HEK293T (cell line): ENCODE data around the gene BRPF3.
"Not testable (repeated sequence)": the region's sequence is repeated elsewhere in the genome, so short reads cannot be mapped to it uniquely, and the experiment has no call there.

Source experiments
- CTCF ChIA-PET: fragments of 350-600 bp; formaldehyde crosslinking; extraction: SDS; loops from one replicate; lab custom pipeline; 2021; ENCODE audit warnings: antibody characterized with exemption, inconsistent platforms; lab: Yijun Ruan, JAX
- POLR2A ChIA-PET: fragments of 350-600 bp; formaldehyde crosslinking; extraction: SDS; loops from one replicate; lab custom pipeline; 2020; ENCODE audit warnings: antibody characterized with exemption, inconsistent platforms; lab: Yijun Ruan, JAX
- DNase-seq: peaks from one replicate; pipeline ENCODE4 v3.0.0; 2012; ENCODE audit warnings: mixed read lengths; ENCODE audit errors: extremely low spot score
- ARNT ChIP-seq: fragments of 450-650 bp; IDR thresholded peaks from 2 replicates; pipeline ENCODE4 v1.6.1; 2017; ENCODE audit warnings: mild to moderate bottlenecking
- BHLHE40 ChIP-seq: fragments of 450-650 bp; IDR thresholded peaks from 2 replicates; pipeline ENCODE4 v1.6.1; 2016; ENCODE audit warnings: mild to moderate bottlenecking, moderate library complexity, borderline replicate concordance
- CTBP1 ChIP-seq: fragments of 450-650 bp; IDR thresholded peaks from 2 replicates; pipeline ENCODE4 v1.6.1; 2016; ENCODE audit warnings: borderline replicate concordance
- ELF4 ChIP-seq: fragments of 450-650 bp; IDR thresholded peaks from 2 replicates; pipeline ENCODE4 v1.6.1; 2017; ENCODE audit warnings: antibody characterized with exemption
- FOXA1 ChIP-seq: fragments of 450-650 bp; IDR thresholded peaks from 2 replicates; pipeline ENCODE4 v1.6.1; 2016; ENCODE audit warnings: mild to moderate bottlenecking
- FOXK2 ChIP-seq: fragments of 450-650 bp; IDR thresholded peaks from 2 replicates; pipeline ENCODE4 v1.6.1; 2016; ENCODE audit warnings: mild to moderate bottlenecking
- FOXM1 ChIP-seq: fragments of 450-650 bp; IDR thresholded peaks from 2 replicates; pipeline ENCODE4 v1.6.1; 2017; ENCODE audit warnings: mild to moderate bottlenecking, borderline replicate concordance
- HDGF ChIP-seq: fragments of 450-650 bp; IDR thresholded peaks from 2 replicates; pipeline ENCODE4 v1.6.1; 2017; ENCODE audit warnings: antibody characterized with exemption, borderline replicate concordance
- L3MBTL2 ChIP-seq: fragments of 450-650 bp; conservative IDR thresholded peaks from 2 replicates; pipeline ENCODE4 v1.6.1; 2016; ENCODE audit warnings: mild to moderate bottlenecking
- LEF1 ChIP-seq: fragments of 450-650 bp; IDR thresholded peaks from 2 replicates; pipeline ENCODE4 v1.6.1; 2017; ENCODE audit warnings: mild to moderate bottlenecking, borderline replicate concordance
- NFRKB ChIP-seq: fragments of 450-650 bp; IDR thresholded peaks from 2 replicates; pipeline ENCODE4 v1.6.1; 2016; ENCODE audit warnings: mild to moderate bottlenecking, moderate library complexity
- SP1 ChIP-seq: fragments of 450-650 bp; IDR thresholded peaks from 2 replicates; pipeline ENCODE4 v1.6.1; 2017
- SUZ12 ChIP-seq: fragments of 450-650 bp; IDR thresholded peaks from 2 replicates; pipeline ENCODE4 v1.6.1; 2016; ENCODE audit warnings: mild to moderate bottlenecking
- TARDBP ChIP-seq: fragments of 450-650 bp; IDR thresholded peaks from 2 replicates; pipeline ENCODE4 v1.6.1; 2016
- ZNF384 ChIP-seq: fragments of 450-650 bp; IDR thresholded peaks from 2 replicates; pipeline ENCODE4 v1.6.1; 2016
- TF ChIP-seq, protein P1 (sequence below): fragments of 450-650 bp; IDR thresholded peaks from 2 replicates; pipeline ENCODE4 v1.6.1; 2016

Gene BRPF3

DNA sequence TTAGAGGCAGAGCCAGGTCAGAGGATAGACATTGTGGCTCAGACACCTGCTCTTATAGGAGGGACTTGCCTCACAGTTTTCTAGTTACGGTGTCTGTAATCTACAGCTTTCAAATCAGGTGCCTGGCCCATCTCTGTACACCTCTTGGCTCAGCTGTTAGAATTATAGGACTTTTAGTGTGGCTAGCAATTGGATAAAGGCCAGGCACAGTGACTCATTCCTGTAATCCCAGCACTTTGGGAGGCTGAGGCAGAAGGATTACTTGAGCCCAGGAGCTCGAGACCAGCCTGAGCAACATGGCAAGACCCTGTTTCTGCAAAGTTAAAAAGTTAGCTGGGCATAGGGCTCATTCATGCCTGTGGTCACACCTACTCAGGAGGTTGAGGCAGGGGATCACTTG lies 20.0 kb downstream of the BRPF3 start:
- TF ChIP-seq FOXK2, result no peak
- no peak for TF ChIP-seq FOXA1
- TF ChIP-seq FOXM1, result no peak
- TF ChIP-seq NFRKB, result no peak
- TF ChIP-seq, protein P1, sequence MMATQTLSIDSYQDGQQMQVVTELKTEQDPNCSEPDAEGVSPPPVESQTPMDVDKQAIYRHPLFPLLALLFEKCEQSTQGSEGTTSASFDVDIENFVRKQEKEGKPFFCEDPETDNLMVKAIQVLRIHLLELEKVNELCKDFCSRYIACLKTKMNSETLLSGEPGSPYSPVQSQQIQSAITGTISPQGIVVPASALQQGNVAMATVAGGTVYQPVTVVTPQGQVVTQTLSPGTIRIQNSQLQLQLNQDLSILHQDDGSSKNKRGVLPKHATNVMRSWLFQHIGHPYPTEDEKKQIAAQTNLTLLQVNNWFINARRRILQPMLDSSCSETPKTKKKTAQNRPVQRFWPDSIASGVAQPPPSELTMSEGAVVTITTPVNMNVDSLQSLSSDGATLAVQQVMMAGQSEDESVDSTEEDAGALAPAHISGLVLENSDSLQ, result no peak
- no peak for TF ChIP-seq SUZ12
- no peak for TF ChIP-seq CTBP1
- no peak for TF ChIP-seq SP1
- no peak for TF ChIP-seq ELF4
- no peak for TF ChIP-seq ARNT
- TF ChIP-seq ZNF384, result no peak
- no peak for TF ChIP-seq HDGF
- no peak for TF ChIP-seq L3MBTL2
- no peak for TF ChIP-seq LEF1
- no peak for TF ChIP-seq BHLHE40
- TF ChIP-seq TARDBP, result no peak
- ChIA-PET POLR2A (no interaction called here), CTCF (no interaction called here)
- no peak for DNase-seq

DNA sequence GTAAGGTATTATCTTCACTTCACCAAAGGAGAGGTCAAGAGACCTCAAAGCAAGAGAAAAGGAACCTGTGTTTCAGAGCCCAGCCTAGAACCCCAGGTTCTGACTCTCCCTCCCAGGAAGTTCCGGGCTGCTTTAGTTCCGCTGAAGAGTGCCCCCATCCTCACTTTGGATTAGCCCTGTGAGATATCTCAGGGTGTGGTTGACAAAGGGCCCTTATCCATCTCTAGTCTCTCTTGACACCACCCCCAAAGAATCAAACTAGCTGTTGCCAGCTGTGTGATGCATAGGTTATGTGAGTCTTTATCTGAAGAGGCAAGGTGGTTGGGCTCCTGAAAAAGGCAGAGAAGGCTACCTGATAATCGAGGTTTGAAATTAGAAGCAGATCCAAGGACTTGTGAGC lies 20.6 kb downstream of the BRPF3 start:
- ChIA-PET CTCF (no interaction called here), POLR2A (no interaction called here)
- DNase-seq, result no peak
- TF ChIP-seq SUZ12 (no peak), TARDBP (no peak), BHLHE40 (no peak), FOXA1 (no peak), ARNT (no peak), ZNF384 (no peak), ELF4 (no peak), L3MBTL2 (no peak)

DNA sequence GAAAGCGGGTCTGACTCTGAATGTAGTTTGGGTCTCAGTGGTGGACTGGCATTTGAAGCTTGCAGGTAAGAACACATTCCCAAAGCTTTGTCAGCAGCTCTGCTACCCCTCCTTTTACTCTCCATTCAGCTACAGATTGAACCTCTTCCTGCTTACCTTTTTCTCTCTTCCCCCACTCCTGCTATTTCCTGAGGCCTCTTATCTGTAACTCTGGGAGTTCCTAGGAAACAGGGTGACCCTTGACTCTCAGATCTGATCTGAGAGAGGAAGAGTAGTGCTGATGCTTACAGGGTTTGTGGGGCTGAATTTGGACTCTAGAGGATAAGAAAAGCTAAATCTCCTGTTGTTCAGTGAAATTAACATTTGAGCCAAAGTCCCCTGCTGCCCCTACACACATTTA lies 21.4 kb downstream of the BRPF3 start:
- ChIA-PET CTCF (no interaction called here), POLR2A (no interaction called here)

DNA sequence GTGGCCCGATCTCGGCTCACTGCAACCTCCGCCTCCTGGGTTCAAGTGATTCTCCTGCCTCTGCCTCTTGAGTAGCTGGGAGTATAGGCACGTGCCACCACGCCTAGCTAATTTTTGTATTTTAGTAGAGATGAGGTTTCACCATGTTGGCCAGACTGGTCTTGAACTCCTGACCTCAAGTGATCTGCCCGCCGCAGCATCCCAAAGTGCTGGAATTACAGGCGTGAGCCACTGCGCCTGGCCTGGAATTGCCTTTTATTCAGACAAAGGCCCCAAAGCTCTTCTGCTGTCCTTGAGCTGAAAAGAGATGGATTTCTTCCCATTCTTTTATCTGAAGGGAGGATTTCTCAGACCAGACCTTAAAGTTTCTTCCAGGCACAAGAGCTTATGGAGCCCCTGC lies 22.0 kb downstream of the BRPF3 start:
- POLR2A ChIA-PET, DNase-seq: not testable (repeated sequence)
- CTCF ChIA-PET, result interaction anchor here (0.7 kb wide), 1 partner anchor 121 kb away, joined by 7 read pairs; no protein-coding TSS in a partner anchor

More for the DNA sequence above, 21.4 kb downstream of the BRPF3 start:
- no peak for DNase-seq
- TF ChIP-seq CTBP1, result no peak
- no peak for TF ChIP-seq LEF1
- no peak for TF ChIP-seq NFRKB
- no peak for TF ChIP-seq SP1
- no peak for TF ChIP-seq FOXM1
- TF ChIP-seq ARNT, result no peak
- TF ChIP-seq BHLHE40, result no peak
- no peak for TF ChIP-seq L3MBTL2
- TF ChIP-seq FOXA1, result no peak
- no peak for TF ChIP-seq HDGF
- TF ChIP-seq ELF4, result no peak
- no peak for TF ChIP-seq SUZ12
- TF ChIP-seq, protein P1, result no peak
- TF ChIP-seq ZNF384, result no peak
- TF ChIP-seq TARDBP, result no peak
- TF ChIP-seq FOXK2, result no peak

DNA sequence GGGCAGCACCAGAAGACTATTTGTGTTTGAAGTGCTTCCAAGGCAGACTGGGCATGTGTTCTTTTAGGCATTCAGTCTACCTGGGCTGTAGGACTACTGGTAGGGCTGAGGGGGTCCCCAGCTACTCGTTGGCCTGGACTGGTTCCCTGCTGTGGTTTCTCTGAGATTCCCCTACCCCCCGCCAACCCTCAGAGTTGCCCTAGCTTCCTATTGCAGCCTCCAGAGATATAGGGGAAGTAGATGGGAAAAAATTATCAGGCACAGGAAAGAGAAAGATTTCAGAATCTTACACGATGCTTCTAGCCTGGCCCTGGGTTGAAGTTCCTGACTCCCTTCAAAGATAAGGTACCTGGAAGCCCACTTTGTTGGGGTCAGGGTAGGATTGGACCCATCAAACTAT lies 22.5 kb downstream of the BRPF3 start:
- no peak for DNase-seq
- no peak for TF ChIP-seq TARDBP
- TF ChIP-seq FOXK2, result no peak
- TF ChIP-seq CTBP1, result no peak
- TF ChIP-seq ZNF384, result no peak
- no peak for TF ChIP-seq ARNT
- TF ChIP-seq BHLHE40, result no peak
- no peak for TF ChIP-seq SUZ12
- no peak for TF ChIP-seq SP1
- TF ChIP-seq FOXM1, result no peak
- no peak for TF ChIP-seq HDGF
- POLR2A ChIA-PET, result no interaction called here
- CTCF ChIA-PET, result interaction anchor here (0.7 kb wide), 1 partner anchor 120 kb away, joined by 7 read pairs; no protein-coding TSS in a partner anchor

DNA sequence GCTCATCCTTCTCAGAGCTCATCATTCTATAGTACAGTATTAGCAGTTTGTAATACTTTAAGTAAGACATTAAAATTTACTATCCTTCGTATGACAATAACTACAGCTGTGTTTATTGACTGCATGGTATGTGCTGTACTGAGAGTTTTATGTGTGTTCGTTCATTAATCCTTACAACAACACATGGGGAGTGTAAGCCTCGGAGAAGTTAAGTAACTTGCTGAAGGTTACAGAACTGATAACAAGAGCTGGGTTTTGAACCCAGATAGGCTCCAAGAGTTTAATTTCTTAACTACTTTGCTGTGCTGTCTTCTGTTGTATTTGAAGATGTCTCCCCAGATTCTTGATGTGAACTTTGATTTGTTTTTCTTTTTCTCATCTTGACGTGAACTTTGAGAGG lies 23.7 kb downstream of the BRPF3 start:
- no peak for DNase-seq
- no peak for TF ChIP-seq L3MBTL2
- no peak for TF ChIP-seq ARNT
- TF ChIP-seq, protein P1, result no peak
- no peak for TF ChIP-seq ELF4
- no peak for TF ChIP-seq SP1
- TF ChIP-seq NFRKB, result no peak
- TF ChIP-seq BHLHE40, result no peak
- no peak for TF ChIP-seq FOXM1
- TF ChIP-seq FOXK2, result no peak
- CTCF ChIA-PET, result no interaction called here
- POLR2A ChIA-PET, result interaction anchor here (0.7 kb wide), 1 partner anchor 192 kb away, joined by 3 read pairs; the partner anchor contains the start of gene MAPK14

DNA sequence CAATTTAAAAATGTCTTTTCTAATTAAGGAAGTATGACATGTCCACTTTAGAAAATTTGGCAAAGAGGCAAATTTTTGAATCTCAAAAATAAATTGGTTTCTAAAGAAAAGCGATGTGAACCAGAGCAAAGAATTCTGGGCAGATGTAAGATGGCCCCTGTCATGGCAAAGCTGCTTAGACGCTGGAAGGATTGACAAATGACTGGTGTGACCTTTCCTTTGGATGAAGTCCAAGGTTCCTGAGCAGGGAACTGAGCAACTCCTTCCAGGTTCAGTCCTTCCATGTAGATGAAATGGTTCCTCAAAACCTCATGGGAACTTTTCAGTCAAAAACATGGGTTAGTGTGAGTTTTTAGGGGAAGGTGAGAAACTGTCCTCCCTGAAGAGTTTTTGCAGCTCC lies 25.1 kb downstream of the BRPF3 start:
- ChIA-PET POLR2A (no interaction called here), CTCF (no interaction called here)
- DNase-seq, result no peak
- TF ChIP-seq FOXK2 (no peak), NFRKB (no peak), LEF1 (no peak), CTBP1 (no peak), ARNT (no peak), L3MBTL2 (no peak), ELF4 (no peak), ZNF384 (no peak), SUZ12 (no peak)
- TF ChIP-seq, protein P1, result no peak
